NK-92 treated with Interleukin-12 subunit alpha and Interleukin-12 subunit beta, amount 100 ng/mL, for 24 hours (cell line): Measurements from ENCODE around the gene PIGS.
"Not testable (repeated sequence)": the region's sequence is repeated elsewhere in the genome, so short reads cannot be mapped to it uniquely, and the experiment has no call there.

Experiments used
- DNase-seq: peaks from one replicate; lab custom pipeline; 2025; lab: John Stamatoyannopoulos, UW

Gene PIGS

DNA sequence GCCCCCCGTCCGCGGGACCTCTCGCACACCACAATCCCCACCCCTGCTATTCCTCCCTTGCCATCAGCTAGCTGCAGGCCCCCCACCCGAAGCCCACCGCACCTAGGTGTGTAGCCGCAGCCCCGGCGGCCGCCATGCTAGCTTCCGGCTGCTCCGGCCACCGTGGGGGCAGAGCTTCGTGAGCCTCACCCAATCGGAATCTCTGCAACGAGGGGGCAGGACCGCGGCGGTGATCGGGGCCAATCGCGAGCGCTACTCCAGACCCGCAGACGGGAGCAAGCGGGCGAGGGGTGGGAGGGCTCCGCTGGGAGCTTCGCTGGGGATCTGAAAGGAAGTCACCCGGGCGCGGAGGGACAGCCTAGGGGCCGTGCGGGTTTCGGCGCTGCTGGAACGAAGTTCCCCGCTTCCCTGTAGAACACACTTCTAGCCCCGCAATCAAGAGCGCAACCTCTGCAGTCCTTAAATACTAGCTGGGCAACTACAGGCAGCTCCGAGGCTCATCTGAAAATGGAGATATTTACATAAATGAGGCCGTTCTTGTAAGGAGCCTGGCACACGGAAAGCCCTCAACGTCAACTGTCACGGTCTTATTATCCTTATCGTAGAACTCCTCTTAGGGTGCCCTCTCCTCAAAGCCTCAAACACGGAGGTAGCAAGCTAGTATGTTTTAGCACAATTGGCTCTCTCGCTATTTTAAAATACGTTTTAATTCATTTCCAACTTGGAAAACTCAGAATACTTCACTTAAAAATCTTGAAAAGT is at the start of gene PIGS:
Gene PIGS, minus strand, starts transcription at position 164 of the 762 bp plus-strand sequence. Its CDS starts 28 bp downstream, at position 136.
- peak; percentile 94 for DNase-seq

DNA sequence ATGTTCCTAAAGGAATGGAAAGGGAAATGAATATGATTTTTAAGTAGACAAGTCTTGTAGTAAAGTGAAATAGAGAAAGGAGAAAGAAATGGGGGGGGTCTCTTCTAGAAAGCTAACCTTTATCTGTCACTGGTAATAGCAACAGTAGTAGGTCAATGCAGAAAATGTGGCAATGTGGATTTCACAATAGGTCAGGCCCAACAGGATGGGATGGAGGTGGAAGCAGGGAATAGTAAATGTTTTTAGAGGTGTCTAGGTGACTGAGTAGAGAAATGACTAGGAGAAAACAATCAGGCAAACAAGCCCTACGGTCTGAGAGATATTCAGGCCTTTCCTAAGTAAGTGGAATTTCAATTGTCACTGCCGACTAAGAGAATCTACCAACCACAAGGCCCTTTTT is 48.7 kb upstream of the PIGS start:
- DNase-seq: no peak

- DNase-seq: no peak
Observed at GRCh38 chr17:28618464-28618863, 47.1 kb upstream of the PIGS start.

GRCh38 chr17:28616281-28616680 is 45.0 kb upstream of the PIGS start:
- DNase-seq: no peak

DNA sequence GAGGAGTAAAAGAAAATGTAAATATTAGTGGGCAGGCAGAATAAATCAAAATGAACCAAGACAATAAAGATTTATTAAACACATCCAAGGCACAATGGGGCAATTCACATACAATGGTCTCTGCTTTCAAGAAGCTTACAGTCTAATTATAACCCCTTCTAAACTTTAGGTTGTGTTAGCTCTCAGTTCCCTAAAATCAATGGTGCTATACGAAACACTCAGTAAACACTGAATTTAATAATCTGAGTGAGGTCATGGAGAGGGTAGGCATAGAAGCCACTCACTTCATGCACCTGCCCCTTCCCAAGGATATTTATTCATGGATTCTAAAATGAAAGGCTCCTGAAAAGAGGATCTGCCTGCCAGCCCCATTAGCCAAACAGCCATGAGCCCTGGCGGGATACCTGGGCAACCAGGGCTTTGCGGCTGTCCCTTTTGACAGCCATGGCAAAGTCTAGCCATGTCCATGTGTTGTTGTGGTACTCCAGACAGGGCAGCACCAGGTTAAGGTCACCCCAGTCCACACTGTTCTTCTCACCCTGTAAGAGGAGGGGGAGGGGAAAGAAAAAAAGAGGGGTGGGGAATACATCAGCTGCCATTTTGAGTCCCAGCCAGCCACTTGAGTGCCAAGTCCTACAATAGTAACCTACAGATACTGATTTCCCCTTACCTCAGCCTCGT is 44.1 kb upstream of the PIGS start:
- no peak for DNase-seq

DNA sequence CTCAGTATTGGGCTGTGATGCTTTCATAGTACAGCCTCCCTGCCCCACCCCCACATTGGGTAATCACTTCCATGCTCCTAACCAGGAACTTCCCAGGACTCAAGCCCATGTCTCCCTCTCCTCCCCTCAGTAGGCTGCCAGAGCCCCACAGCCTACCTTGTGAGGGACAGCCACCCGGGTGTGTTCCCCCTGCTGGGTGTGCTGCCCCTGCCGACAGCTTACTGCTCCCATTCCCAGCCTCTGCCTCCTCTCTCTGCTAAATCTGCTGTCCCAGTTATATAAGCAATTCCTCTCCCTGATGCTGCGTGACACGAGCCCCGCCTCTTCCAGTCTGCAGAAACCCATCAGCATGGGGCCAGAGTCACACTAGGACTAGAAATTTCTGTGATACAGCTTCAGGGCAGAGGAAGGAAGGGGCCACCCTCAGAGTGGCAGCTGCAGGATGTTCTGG is 42.6 kb upstream of the PIGS start, which contains the start of gene RSKR:
Gene RSKR, minus strand, starts transcription at position 255 of the 451 bp plus-strand sequence. Its CDS starts 24 bp downstream, at position 231.
- DNase-seq: no peak

GRCh38 chr17:28612936-28613872 is 41.9 kb upstream of the PIGS start:
- no peak for DNase-seq

- DNase-seq: no peak
Observed at GRCh38 chr17:28612531-28612930, 41.2 kb upstream of the PIGS start.

DNA sequence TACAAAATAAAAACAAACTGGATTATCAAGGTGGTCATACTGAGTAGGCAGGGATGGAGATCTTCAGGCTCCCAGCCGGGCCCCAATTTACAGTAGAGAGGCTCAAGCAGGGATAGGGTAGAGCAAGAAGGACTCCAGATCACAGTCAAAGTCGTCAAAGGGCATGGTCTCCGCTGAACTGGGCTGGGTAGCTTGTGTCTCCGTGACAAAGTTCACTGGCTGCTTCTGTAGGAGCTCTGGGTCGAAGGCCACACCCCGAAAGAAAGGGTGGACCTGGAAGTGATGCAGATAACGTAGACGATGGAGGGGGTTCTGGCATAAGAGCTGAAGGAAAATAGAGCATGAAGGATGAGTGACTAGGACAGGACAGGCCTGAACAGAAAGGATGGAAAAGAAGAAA is 39.1 kb upstream of the PIGS start:
- no peak for DNase-seq

DNA sequence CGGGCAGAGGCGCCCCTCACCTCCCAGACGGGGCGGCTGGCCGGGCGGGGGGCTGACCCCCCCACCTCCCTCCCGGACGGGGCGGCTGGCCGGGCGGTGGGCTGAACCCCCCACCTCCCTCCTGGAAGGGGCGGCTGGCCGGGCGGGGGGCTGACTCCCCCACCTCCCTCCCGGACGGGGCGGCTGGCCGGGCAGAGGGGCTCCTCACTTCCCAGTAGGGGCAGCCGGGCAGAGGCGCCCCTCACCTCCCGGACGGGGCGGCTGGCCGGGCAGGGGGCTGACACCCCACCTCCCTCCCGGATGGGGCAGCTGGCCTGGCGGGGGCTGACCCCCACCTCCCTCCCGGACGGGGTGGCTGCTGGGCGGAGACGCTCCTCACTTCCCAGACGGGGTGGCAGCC is 32.7 kb upstream of the PIGS start:
- not testable (repeated sequence) for DNase-seq

DNA sequence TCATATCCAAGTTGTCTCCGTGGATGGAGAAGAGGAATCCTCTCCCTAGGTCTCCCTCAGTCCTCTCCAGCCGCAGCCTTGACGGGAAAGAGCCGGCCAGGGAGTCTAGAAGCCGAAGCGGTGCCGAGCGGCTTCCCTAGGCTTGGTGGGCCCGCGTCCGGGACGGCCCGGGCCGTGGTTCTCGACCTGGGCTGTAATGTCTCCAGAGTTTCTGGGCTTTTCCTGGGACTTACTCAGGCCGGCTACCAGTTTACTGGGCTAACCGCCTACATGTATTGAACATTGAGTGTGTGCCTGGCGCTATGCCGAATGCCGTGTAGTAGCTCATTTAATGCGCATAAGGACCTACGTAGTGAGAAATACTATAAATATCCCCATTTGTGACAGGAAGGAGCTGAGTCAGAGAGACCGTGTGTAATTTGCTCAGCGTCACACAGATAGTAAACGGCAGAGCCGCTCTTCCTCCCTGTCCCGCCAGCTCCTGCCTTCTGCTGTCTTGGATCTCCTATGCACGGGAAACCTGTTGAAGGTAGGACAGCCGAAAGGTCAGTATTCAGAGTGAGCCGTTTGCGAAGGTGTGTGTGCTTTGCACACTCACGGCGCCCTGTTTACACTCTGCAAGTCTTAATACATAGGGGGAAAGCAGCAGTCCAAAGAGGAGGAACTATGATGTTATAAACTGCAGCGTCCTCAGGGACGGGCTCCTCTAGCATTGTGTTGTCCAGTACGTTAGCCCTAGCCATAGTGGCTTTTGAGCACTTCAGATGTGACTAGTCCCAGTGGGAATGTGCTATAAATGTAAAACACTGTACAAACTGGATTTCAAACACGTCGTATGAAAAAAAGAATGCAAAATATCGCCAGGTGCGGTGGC is 28.2 kb upstream of the PIGS start:
- DNase-seq: peak; percentile 22

DNA sequence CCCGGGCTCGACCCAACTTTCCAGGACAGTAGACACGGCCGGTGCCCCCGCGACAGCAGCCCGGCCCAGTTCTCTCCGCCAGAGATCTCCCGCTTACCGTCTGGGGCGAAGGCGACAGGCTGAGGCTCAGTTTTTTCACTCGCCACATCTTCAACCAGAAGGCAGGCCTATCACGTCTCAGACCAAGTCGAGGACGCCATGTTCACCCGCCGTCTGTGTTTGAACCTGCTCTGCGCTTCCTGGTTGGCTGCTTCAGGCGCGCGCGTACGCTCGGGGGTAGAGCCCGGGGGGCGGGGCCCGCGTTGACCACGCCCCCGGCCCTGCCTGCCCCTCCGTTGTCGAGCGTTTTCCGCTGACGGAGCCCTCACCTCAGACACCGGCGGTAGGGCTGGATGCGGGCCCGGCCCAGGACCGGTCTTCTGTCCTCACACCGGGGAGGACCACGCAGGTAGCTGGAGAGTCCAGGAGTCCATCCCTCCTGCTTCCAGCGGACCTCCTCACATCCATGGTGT is 27.5 kb upstream of the PIGS start, which contains the start of gene SPAG5:
Gene SPAG5, minus strand, starts transcription at position 227 of the 512 bp plus-strand sequence. Its CDS starts 79 bp downstream, at position 148.
- peak; percentile 89 for DNase-seq

DNA sequence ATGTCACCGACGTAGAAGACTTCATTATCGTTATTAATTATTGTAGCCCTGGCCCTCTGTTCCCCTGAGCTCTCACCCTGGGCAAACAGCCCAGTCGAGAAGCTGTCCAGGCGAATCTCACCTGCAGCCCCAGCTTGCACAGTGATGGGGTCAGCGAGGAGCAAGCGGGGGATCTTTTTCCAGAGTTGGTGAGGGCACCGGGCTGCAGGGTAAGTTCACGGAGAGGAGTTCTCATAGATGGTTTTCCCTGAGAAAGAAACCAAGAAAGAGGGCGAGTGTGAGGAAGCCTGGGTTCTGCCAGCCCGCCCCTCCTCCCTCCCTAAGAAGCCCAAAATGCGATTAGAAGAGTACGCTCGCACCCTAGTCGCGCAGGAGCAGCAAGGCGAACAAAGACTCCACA is 27.1 kb upstream of the PIGS start:
- no peak for DNase-seq

DNA sequence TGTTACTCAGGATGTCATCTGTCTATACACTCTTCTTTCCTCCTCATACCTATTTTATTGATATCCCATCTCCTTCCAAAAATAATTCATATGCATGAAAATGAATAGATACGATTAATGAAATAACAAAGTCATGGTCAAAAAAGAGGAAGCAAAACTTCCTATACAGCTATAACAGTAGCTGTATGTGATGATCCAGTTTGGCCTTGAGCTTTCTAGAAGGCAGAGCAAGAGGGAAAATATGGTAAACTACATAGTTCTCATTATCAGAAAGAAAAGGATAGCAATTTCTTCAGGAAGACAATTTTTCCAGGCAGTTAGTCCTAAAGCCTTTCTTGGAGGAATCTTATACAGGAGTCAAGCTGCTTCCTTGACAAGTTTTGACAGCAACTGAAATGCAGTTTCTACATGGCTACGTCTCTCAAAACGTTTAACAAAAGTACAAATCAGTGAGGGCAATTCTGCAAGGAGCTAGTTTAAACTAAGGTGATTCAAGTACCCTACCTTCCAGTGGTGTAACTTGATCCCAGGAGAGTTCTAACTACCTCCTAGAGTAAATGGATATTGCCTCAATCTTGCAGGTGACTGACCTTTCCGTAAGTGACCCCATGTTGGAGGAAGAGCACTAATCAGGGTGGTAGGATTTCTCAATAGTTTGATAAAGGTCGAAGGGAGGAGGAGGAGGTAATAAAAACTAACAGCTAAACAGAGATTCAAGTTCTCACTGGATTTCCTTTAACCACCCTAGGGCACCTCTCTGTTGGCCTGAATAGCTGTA is 26.5 kb upstream of the PIGS start:
- DNase-seq: no peak

DNA sequence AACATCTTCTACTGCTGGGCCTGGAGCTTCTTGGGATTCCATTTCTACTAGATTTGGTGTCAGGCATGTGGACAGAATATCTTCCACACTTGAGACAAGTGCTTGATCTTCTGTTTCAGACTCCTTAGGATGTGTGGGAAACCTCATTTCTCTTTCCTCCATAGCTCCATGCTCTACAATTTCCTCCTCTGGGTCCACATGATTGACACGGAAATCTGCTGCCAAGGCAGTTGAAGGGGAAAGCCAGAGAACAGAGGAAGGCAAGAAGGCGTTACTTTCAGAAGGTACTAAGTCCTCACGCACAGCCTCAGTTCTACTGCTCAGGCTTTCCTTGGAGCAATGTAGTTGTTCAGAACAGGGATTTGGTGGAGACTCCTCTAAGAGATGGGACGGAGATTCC is 20.9 kb upstream of the PIGS start:
- DNase-seq: no peak

- no peak for DNase-seq
Observed at GRCh38 chr17:28585851-28586250, 14.5 kb upstream of the PIGS start.

DNA sequence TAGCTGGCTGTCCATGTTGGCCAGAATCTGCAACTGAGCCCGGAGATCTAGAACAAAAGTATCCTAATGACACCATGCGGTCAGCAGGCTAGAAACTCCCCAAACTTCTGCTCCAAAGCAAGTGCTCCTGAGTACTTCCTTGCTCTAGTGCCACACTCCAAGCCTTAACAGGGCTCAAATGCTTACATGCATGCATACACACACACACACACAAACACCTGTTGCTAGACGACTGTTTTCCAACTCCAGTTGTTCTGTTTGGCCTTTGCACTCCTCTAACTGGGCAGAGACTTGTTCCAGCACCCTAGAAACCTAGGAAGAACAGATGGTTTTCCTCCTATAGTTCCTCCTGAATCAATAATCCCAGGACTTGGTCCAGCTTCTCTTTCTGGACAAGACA is 13.1 kb upstream of the PIGS start:
- DNase-seq: no peak

GRCh38 chr17:28582513-28582912 is 11.2 kb upstream of the PIGS start:
- no peak for DNase-seq

- no peak for DNase-seq
Observed at GRCh38 chr17:28580959-28581358, 9.6 kb upstream of the PIGS start.

DNA sequence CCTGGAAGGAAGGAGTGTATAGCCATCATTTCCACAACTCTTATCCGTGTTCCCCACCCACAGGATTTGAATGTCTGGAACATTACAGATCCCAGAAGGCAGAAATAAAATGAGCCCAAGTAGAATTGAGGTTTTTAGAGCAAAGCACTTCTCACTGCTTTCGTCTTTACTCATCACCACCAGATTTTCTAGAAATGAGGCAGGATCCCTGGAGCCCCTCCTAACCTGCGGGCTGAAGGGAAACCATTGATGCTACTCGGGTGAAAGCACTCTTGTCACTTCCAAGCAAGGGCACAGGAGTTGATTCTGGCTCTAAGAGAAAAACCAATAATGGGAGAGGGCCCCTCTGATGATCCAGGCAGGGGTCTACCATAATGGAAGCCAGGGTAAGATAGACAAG is 8.2 kb upstream of the PIGS start:
- no peak for DNase-seq
